KBM-7 (cell line): Measurements from ENCODE around the gene CCDC24.

Source experiments
- DNase-seq: peaks from one replicate; pipeline ENCODE4 v3.0.0-alpha.2; 2015
- in situ Hi-C: fragments of 300-500 bp; cut with MboI; formaldehyde crosslinking; loops from 2 replicates; pipeline ENCODE4 v1.14.3; 2020; ENCODE audit warnings: low sequenced_read_pairs, low pct_unique_long_range_greater_than_20kb, mixed read lengths

The CCDC24 gene

GRCh38 chr1:43961692-43962091 lies 29.7 kb upstream of the CCDC24 start:
- no peak for DNase-seq
- in situ Hi-C loops = no loop called here

GRCh38 chr1:43962324-43962723 lies 29.1 kb upstream of the CCDC24 start:
- DNase-seq = no peak
- in situ Hi-C loops = no loop called here

GRCh38 chr1:43963006-43963405 lies 28.4 kb upstream of the CCDC24 start:
- in situ Hi-C loops = no loop called here
- DNase-seq = no peak

- no peak for DNase-seq
- in situ Hi-C loops = no loop called here
Measured at GRCh38 chr1:43963890-43964289, 27.5 kb upstream of the CCDC24 start.

GRCh38 chr1:43965316-43965715 lies 26.1 kb upstream of the CCDC24 start:
- DNase-seq = no peak
- in situ Hi-C loops = no loop called here

GRCh38 chr1:43968348-43968948 lies 23.0 kb upstream of the CCDC24 start:
- no peak for DNase-seq
- in situ Hi-C loops = no loop called here

- DNase-seq = no peak
- in situ Hi-C loops = no loop called here
Measured at GRCh38 chr1:43969416-43969745, 22.0 kb upstream of the CCDC24 start.

GRCh38 chr1:43969746-43970466 lies 21.5 kb upstream of the CCDC24 start, which contains the start of gene DPH2:
Gene DPH2 (plus strand): TSS chr1:43970010. CDS start chr1:43970176, 166 bp downstream.
- in situ Hi-C loops = no loop called here
- peak; percentile 95 for DNase-seq

- no peak for DNase-seq
- in situ Hi-C loops = no loop called here
Measured at GRCh38 chr1:43970502-43970901, 20.9 kb upstream of the CCDC24 start.

- no peak for DNase-seq
- in situ Hi-C loops = no loop called here
Measured at GRCh38 chr1:43970911-43971310, 20.5 kb upstream of the CCDC24 start.

- DNase-seq = no peak
- in situ Hi-C loops = no loop called here
Measured at GRCh38 chr1:43971336-43971980, 19.9 kb upstream of the CCDC24 start.

- no peak for DNase-seq
- in situ Hi-C loops = no loop called here
Measured at GRCh38 chr1:43973981-43974442, 17.4 kb upstream of the CCDC24 start.

- in situ Hi-C loops = no loop called here
- DNase-seq = peak; percentile 93
Measured at GRCh38 chr1:43974443-43975248, 16.8 kb upstream of the CCDC24 start, which contains the start of gene ATP6V0B. Gene ATP6V0B (plus strand): TSS chr1:43974960. CDS start chr1:43975041, 81 bp downstream.

GRCh38 chr1:43975249-43975961 lies 16.0 kb upstream of the CCDC24 start:
- in situ Hi-C loops = no loop called here
- DNase-seq = peak; percentile 77

GRCh38 chr1:43976045-43976444 lies 15.4 kb upstream of the CCDC24 start:
- in situ Hi-C loops = no loop called here
- peak; percentile 21 for DNase-seq

GRCh38 chr1:43976890-43977289 lies 14.5 kb upstream of the CCDC24 start:
- DNase-seq = no peak
- in situ Hi-C loops = no loop called here

GRCh38 chr1:43977376-43978263 lies 13.8 kb upstream of the CCDC24 start:
- in situ Hi-C loops = no loop called here
- no peak for DNase-seq

GRCh38 chr1:43978264-43978550 lies 13.2 kb upstream of the CCDC24 start:
- in situ Hi-C loops = no loop called here
- no peak for DNase-seq
